ENCODE measurements around the gene EIPR1.

EIPR1 gene

DNA sequence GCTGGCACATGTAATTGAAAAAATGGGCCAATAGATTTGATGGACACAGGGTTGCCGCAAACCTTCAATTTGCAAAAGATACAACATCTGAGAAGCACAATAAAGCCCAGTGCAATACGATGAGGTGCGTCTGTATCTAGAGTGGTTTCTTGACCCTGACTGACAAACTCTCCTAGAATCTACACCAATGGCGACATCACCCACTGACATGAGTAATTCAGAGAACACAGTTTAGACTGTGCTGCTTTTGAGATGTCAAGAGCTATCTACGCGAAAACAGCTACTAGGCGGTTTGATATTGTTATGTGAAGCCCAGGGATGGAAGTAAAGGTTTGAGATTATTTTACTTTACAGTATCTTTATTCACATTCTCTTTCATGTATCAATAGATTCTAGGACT, 104.9 kb downstream of the EIPR1 start:
- in situ Hi-C loops (cut with MboI; ENCODE audit: low sequenced_read_pairs) = no loop called here
- H3K4me3 ChIP-seq = no peak overlapping the region
- no peaks in the 10 kb centered on the region for H3K36me3 ChIP-seq (replicated peaks)
- peaks cover 3% of the 10 kb centered on the region; the same call in 1 of the 2 replicates for H3K9me3 ChIP-seq
- H3K4me1 ChIP-seq = no peaks in the 10 kb centered on the region
- no peak for DNase-seq (ENCODE audit: low spot score in 2 of 2)
- H3K27me3 ChIP-seq (ENCODE audit: low read depth) = no peaks in the 10 kb centered on the region

DNA sequence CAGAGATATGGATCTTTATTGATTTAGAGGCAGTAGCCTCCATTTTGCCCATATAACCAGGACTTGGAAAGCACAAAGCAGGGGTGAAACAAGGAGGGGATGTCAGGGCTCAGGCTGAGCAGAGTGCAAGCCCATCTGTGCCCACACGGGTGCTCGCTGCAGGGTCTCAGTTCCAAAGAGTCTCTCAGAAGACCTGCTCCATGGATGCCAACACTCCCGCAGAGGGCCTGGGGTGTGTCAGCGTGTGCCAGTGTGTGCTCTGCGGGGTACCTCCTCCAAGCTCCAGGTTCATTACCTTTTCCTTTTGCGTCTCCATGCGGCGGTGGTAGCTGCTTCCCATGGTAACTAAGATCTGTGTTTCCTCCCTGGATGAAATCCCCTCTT, 107.5 kb downstream of the EIPR1 start:
- H3K9me3 ChIP-seq = no peaks in the 10 kb centered on the region
- H3K27me3 ChIP-seq (ENCODE audit: low read depth) = no peaks in the 10 kb centered on the region
- peaks cover 17% of the 10 kb centered on the region for H3K4me1 ChIP-seq
- DNase-seq (ENCODE audit: low spot score in 2 of 2) = no peak
- H3K4me3 ChIP-seq = no peak overlapping the region
- H3K36me3 ChIP-seq (replicated peaks) = no peaks in the 10 kb centered on the region
- in situ Hi-C loops (cut with MboI; ENCODE audit: low sequenced_read_pairs) = no loop called here

- DNase-seq (ENCODE audit: low spot score in 2 of 2) = no peak
- Histone ChIP-seq H3K4me3 (no peak overlapping the region), H3K36me3 (replicated peaks) (no peaks in the 10 kb centered on the region), H3K27me3 (ENCODE audit: low read depth) (no peaks in the 10 kb centered on the region), H3K9me3 (no peaks in the 10 kb centered on the region), H3K4me1 (peaks cover 18% of the 10 kb centered on the region)
- in situ Hi-C loops (cut with MboI; ENCODE audit: low sequenced_read_pairs) = no loop called here
Measured at GRCh38 chr2:3269425-3270094, 108.1 kb downstream of the EIPR1 start.

DNA sequence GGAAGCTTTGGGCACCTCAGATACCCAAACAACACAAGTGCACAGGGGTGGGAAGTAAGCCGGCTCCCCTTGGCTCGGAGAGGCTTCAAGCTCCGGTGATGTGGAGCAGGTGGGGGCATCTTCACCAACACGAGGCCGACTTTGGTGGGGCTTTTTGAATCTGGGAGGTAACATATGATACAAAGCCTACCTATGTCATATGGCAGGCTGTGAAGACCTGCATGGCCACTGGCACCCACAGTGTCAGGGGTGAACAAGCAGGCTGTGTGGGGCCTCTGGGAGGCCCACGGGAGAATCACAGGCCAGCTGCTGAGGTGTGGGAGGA, 109.0 kb downstream of the EIPR1 start:
- peaks cover 18% of the 10 kb centered on the region for H3K4me1 ChIP-seq
- H3K27me3 ChIP-seq (ENCODE audit: low read depth) = no peaks in the 10 kb centered on the region
- H3K4me3 ChIP-seq = no peak overlapping the region
- H3K9me3 ChIP-seq = no peaks in the 10 kb centered on the region
- DNase-seq (ENCODE audit: low spot score in 2 of 2) = no peak
- no peaks in the 10 kb centered on the region for H3K36me3 ChIP-seq (replicated peaks)
- in situ Hi-C loops (cut with MboI; ENCODE audit: low sequenced_read_pairs) = no loop called here

GRCh38 chr2:3267869-3268704, 109.5 kb downstream of the EIPR1 start:
- Histone ChIP-seq H3K27me3 (ENCODE audit: low read depth) (no peaks in the 10 kb centered on the region), H3K36me3 (replicated peaks) (no peaks in the 10 kb centered on the region), H3K9me3 (no peaks in the 10 kb centered on the region), H3K4me1 (peaks cover 18% of the 10 kb centered on the region), H3K4me3 (no peak overlapping the region)
- in situ Hi-C loops (cut with MboI; ENCODE audit: low sequenced_read_pairs) = no loop called here
- DNase-seq (ENCODE audit: low spot score in 2 of 2) = no peak

- DNase-seq (ENCODE audit: low spot score in 2 of 2) = no peak
- Histone ChIP-seq H3K36me3 (replicated peaks) (no peaks in the 10 kb centered on the region), H3K9me3 (no peaks in the 10 kb centered on the region), H3K27me3 (ENCODE audit: low read depth) (no peaks in the 10 kb centered on the region), H3K4me3 (no peak overlapping the region), H3K4me1 (peaks cover 18% of the 10 kb centered on the region)
- in situ Hi-C loops (cut with MboI; ENCODE audit: low sequenced_read_pairs) = no loop called here
Measured at GRCh38 chr2:3266925-3267867, 110.4 kb downstream of the EIPR1 start.

- H3K36me3 ChIP-seq (replicated peaks) = no peaks in the 10 kb centered on the region
- H3K9me3 ChIP-seq = no peaks in the 10 kb centered on the region
- H3K4me3 ChIP-seq = no peak overlapping the region
- in situ Hi-C loops (cut with MboI; ENCODE audit: low sequenced_read_pairs) = no loop called here
- H3K27me3 ChIP-seq (ENCODE audit: low read depth) = no peaks in the 10 kb centered on the region
- peaks cover 18% of the 10 kb centered on the region for H3K4me1 ChIP-seq
- peak; percentile 93 to 99 for DNase-seq (ENCODE audit: low spot score in 2 of 2)
Measured at GRCh38 chr2:3265981-3266924, 111.4 kb downstream of the EIPR1 start.

DNA sequence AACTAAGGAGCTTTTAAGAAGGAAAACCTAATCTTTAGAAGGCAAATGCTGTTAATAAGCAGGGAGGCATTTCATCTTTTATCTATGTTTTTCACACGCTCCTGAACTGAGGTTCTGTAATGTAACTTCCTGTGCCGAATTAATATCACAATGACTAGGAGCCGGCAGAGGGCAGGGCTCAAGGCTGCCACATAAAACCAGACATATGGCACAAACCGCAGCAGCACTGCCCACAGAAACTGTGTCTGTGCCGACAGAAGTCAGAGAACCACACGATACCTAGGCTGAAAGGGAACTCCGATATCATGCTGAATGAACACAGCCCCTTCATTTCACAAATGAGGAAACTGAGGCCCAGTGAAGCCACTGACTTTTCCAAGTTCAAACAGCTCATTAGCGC, 112.1 kb downstream of the EIPR1 start:
- in situ Hi-C loops (cut with MboI; ENCODE audit: low sequenced_read_pairs) = no loop called here
- H3K4me3 ChIP-seq = no peak overlapping the region
- H3K27me3 ChIP-seq (ENCODE audit: low read depth) = no peaks in the 10 kb centered on the region
- H3K9me3 ChIP-seq = no peaks in the 10 kb centered on the region
- no peaks in the 10 kb centered on the region for H3K36me3 ChIP-seq (replicated peaks)
- DNase-seq (ENCODE audit: low spot score in 2 of 2) = peak in 1 of 2 experiments; percentile 36
- H3K4me1 ChIP-seq = peaks cover 18% of the 10 kb centered on the region

DNA sequence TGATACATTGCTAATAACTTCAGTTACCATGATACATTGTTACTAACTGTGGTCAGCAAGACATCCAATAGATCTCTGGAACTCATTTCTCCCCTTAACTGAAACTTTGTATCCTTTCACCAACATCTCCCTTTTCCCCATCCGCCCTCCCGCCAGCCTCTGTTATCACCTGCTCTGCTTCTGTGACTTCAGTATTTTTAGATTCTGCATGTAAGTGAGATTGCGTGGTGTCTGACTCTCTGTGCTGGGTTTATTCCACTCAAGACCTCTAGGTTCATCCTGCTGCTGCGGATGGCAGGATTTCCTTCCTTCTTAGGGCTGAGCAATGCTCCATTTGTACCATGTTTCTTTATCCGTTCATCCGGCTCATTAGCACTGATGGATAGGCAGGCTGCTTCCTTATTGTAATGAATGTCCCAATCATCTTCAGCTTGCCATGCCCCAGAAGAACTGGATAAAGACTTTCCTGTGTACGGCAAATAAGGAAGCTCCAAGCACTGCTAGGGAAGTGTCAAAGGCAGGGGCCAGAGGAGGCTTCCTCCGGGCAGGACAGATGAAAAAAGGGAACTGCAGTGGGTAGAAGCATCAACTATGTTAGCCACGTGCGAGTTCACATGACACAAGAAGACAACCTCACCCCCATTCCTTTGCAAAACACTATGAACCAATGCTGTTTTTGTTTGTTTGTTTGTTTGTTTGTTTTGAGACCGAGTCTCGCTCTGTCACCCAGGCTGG, 113.4 kb downstream of the EIPR1 start:
- no peaks in the 10 kb centered on the region for H3K27me3 ChIP-seq (ENCODE audit: low read depth)
- no peak overlapping the region for H3K4me3 ChIP-seq
- no peaks in the 10 kb centered on the region for H3K9me3 ChIP-seq
- in situ Hi-C loops (cut with MboI; ENCODE audit: low sequenced_read_pairs) = no loop called here
- DNase-seq (ENCODE audit: low spot score in 2 of 2) = no peak
- H3K36me3 ChIP-seq (replicated peaks) = no peaks in the 10 kb centered on the region
- H3K4me1 ChIP-seq = peaks cover 18% of the 10 kb centered on the region

DNA sequence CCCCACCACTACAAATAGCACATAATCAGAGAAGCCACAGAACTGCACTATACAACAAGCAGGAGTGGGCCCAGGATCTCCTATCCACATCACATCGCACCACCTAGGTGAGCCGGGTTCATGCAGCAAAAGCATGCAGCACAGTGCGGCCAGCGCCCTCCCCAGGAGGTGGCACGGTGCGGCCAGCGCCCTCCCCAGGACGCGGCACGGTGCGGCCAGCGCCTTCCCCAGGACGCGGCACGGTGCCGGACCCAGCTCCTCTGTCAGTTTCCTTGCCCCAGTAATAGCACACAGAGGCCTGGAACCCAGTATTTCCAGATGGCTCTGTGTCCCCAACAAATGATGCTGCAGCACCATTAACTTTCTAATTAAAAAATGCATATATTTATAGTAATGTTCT, 114.1 kb downstream of the EIPR1 start:
- Histone ChIP-seq H3K9me3 (no peaks in the 10 kb centered on the region), H3K36me3 (replicated peaks) (no peaks in the 10 kb centered on the region), H3K4me3 (no peak overlapping the region), H3K27me3 (ENCODE audit: low read depth) (no peaks in the 10 kb centered on the region), H3K4me1 (peaks cover 18% of the 10 kb centered on the region)
- in situ Hi-C loops (cut with MboI; ENCODE audit: low sequenced_read_pairs) = no loop called here
- no peak for DNase-seq (ENCODE audit: low spot score in 2 of 2)

DNA sequence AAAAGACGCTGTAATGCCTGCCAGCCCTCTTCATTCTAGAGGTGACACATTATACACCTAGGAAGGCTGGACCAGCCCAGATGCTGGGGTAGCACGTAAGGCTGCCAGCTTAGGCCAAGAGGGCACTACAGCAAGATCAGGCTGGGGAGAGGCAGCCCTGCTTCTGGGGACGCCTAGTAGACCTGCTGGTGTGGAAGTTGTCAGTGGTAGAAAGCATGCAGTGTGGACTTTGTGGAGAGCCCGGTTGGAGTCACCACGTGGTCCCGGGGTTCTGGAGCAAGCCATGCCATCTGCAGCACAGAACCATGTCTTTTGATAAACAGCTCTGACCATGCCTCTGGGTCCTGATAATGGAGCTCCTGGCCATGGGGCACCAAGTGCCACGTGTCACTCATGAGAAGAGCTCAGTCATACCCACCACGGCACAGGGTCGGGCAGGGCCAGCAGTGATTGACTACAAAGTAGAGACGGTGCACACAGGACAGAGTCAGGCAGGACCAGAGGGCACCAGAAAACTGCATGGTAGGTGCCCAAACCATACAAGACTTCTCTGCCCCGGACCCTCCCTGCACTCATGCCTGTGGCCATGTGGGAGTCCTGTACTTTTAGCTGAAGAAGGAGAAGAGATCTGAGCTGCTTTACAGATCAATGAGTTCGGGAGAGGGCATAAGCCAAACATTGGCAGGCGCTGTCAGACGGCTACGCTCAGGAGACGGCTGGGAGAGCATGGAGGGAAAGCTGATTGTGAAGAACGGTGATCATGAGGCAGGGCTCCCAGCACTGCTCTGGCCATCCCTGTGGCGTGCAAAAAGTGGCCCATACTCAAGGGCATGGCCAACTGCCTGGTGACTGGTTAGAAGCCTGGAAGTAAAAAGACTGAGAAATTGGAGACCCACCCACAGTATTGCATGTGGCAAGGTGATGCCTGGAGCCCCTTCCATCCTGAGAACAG, 114.9 kb downstream of the EIPR1 start:
- Histone ChIP-seq H3K9me3 (no peaks in the 10 kb centered on the region), H3K4me1 (peaks cover 18% of the 10 kb centered on the region), H3K4me3 (no peak overlapping the region), H3K36me3 (replicated peaks) (no peaks in the 10 kb centered on the region), H3K27me3 (ENCODE audit: low read depth) (no peaks in the 10 kb centered on the region)
- in situ Hi-C loops (cut with MboI; ENCODE audit: low sequenced_read_pairs) = no loop called here
- DNase-seq (ENCODE audit: low spot score in 2 of 2) = no peak

GRCh38 chr2:3261511-3261910, 116.1 kb downstream of the EIPR1 start:
- Histone ChIP-seq H3K4me3 (no peak overlapping the region), H3K36me3 (replicated peaks) (no peaks in the 10 kb centered on the region), H3K27me3 (ENCODE audit: low read depth) (no peaks in the 10 kb centered on the region), H3K4me1 (peaks cover 12% of the 10 kb centered on the region), H3K9me3 (no peaks in the 10 kb centered on the region)
- DNase-seq (ENCODE audit: low spot score in 2 of 2) = no peak
- in situ Hi-C loops (cut with MboI; ENCODE audit: low sequenced_read_pairs) = no loop called here
